ENCODE data around the gene FAM131C. TPM values are rescaled to one million over a fixed set of nuclear protein-coding genes. Genes with fewer than 3 reads are reported as not detected.
"Not testable (repeated sequence)": the region's sequence is repeated elsewhere in the genome, so short reads cannot be mapped to it uniquely, and the experiment has no call there.

FAM131C gene
- total RNA-seq, 1 experiment from 2014 or later, result 2.1 TPM

DNA sequence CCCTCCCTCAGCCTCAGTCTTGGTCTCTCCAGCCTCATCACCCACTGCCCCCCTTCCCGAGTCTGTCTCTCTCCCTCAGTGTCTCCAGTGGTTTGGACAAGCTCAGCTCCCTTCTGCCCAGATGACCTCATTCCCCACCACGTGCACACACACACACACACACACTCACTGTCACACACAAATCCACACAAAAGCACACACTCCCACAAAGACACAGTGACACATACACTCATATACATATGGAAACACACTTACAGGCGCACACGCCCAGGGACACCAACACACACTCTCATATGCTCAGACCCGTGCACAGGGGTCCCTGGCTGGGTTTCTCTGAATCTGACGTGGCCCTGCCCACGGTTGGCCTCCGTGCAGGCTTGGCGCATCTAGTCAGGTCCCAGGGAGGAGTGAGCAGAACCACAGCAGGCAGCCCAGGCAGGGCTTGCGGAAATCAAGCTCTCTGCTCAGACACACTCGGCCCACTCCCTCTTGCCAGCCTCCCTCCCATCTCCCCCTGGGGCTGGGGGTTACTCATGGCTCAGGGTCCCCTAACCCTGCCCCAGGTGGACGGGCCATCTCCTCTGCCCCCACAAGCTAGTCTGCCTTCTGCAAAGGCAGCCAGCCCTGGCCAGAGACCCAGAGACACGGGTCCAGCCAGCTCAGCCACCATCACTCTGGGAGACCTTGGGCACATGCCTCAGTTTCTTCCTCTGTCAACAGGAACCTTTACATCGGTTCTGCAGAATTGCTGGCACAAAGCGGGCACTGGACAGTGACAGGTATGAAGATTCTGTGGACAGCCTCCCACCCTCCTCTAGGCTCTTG is 38.5 kb upstream of the FAM131C start:
- Histone ChIP-seq H3K4me3 (no peak overlapping the region), H3K27me3 (no peaks in the 10 kb centered on the region), H3K36me3 (no peaks in the 10 kb centered on the region), H3K9me3 (peaks cover 7% of the 10 kb centered on the region)
- peak; percentile 43 for DNase-seq

DNA sequence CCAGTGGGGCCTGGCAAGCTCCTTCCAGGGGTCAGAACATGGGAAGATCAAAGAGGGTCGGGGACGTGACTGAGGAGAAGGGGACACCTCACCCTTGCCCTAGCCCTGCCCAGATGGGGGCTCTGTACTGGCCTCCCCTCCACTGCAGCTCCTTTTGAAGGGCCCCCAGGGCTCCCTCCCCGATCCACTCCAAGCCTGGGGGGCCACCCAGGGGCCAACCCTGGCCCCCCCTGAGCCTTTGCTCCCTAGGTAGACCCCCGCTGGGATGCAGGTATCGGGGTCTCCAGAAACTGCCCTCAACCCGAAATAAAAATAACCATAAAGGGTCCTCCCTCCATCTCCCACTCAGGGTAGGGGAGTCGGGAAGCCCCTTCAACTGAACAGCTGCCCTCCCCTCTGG is 37.4 kb upstream of the FAM131C start:
- no peak for DNase-seq
- H3K27me3 ChIP-seq, result no peaks in the 10 kb centered on the region
- H3K36me3 ChIP-seq, result no peaks in the 10 kb centered on the region
- peaks cover 7% of the 10 kb centered on the region for H3K9me3 ChIP-seq
- H3K4me3 ChIP-seq, result no peak overlapping the region

DNA sequence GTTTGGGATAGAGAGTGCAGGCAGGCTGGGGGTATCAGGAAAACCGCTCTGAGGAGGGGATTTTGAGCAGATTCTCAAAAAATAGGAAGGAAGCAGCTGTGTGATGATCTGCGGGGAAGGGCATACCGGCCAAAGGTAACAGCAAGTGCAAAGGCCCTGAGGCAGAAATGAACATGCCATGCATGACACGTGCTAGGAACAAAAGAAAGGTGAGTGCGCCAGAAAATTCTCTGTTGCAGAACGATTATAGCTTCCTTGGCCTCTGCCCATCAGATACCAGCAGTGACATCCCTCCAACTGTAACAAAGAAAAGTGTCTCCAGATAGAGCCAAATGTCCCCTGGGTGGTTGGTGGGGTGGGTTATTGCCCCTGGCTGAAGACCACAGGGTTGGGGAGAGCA is 37.0 kb upstream of the FAM131C start:
- H3K4me3 ChIP-seq, result no peak overlapping the region
- H3K27me3 ChIP-seq, result no peaks in the 10 kb centered on the region
- no peaks in the 10 kb centered on the region for H3K36me3 ChIP-seq
- no peak for DNase-seq
- H3K9me3 ChIP-seq, result peaks cover 7% of the 10 kb centered on the region

DNA sequence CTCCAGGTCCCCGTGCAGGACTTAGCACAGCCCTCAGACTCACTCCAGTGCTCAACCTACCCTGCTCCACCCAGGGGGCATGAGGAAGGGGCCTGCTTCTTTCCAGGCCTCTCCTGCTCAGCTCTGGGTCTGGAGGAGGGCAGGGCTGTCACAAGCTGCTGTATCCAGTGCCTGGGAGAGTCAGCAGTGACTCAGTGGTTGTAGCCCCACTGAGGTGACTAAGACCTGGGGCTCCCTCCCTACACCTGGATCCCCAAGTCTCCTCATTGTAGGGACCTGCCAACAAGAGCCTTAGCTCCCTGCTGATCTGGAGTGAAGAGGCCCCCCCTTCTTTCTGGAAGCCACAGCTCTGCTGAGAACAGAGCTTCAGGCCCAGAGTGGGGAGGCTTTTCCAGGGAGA is 36.1 kb upstream of the FAM131C start:
- Histone ChIP-seq H3K36me3 (no peaks in the 10 kb centered on the region), H3K9me3 (peaks cover 7% of the 10 kb centered on the region), H3K27me3 (no peaks in the 10 kb centered on the region), H3K4me3 (no peak overlapping the region)
- no peak for DNase-seq

DNA sequence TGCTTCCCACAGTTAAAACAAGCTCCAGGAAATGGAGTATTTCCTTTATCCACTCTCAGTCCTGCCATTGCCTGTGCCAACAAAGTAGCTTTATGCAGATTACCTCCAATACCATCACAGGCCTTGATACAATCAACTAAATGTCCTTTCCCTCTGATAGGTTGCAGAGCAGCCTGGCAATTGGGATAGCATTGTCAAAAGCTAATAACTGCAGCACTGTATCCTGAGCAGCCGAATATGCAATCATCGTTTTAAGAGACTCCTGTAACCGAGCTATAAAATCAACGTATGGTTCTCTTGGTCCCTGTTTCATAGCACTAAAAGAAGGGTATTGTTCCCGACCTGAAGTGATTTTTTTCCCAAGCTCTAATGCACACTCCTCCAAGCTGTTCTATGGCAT is 33.6 kb upstream of the FAM131C start:
- not testable (repeated sequence) for DNase-seq, H3K27me3 ChIP-seq, H3K36me3 ChIP-seq, H3K9me3 ChIP-seq, H3K4me3 ChIP-seq

DNA sequence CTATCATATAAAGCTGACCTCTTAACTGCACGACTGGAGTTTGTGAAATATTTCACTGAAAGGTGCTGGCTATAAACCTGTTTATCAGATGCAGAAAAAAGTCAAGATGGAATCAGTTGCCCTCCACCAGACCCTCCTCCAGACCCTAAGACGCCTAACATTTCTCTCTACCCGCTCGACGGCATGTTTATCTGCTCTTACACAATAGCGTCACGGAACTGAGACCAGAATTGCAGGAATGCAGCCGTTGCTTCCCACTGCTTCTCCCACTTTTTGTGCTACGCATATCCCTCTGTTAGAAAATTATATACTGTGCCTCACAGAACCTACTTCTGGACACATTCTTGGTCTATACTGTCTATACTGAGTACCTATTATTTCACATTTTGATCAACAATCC is 28.2 kb upstream of the FAM131C start:
- Histone ChIP-seq H3K27me3 (no peaks in the 10 kb centered on the region), H3K36me3 (no peaks in the 10 kb centered on the region), H3K4me3 (no peak overlapping the region), H3K9me3 (peaks cover 3% of the 10 kb centered on the region; the same call in 1 of the 2 replicates)
- no peak for DNase-seq

DNA sequence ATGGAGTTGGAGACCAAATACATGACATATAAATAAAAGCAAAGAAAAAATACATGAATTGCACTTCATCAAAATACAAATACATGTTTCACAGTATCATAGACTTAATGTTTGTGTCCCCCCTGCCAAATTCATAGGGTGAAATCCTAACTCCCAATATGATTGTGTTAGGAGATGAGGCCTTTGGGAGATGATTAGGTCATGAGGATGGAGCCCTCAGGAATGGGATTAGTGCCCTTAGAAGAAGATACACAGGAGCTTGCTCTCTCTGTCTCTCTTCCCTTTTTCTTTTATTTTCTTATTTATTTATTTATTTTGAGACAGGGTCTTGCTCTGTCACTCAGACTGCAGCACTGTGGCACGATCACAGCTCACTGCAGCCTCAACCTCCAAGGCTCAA is 26.0 kb upstream of the FAM131C start:
- no peak overlapping the region for H3K4me3 ChIP-seq
- no peaks in the 10 kb centered on the region for H3K27me3 ChIP-seq
- H3K36me3 ChIP-seq, result no peaks in the 10 kb centered on the region
- peaks cover 3% of the 10 kb centered on the region; the same call in 1 of the 2 replicates for H3K9me3 ChIP-seq
- no peak for DNase-seq

DNA sequence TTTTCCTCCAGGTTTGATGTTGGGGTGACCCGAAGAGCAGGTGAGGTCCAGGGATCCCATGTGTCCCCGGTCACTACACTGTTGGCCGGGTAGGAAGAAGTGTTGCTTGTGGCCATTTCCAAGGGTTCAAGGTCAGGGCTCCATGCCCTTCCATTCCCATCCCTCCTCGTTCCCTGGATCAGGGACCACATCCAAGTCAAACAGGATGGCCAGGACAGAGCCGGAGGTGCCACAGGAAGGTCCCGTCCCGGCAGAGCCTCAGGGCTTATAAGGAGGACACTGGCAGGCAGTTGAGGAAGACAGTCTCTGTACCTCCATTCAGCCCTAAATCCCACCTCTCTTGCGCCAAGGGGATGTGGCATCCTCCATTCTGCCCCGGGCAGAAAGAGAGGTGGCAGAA is 22.0 kb upstream of the FAM131C start:
- no peak overlapping the region for H3K4me3 ChIP-seq
- no peaks in the 10 kb centered on the region for H3K36me3 ChIP-seq
- no peak for DNase-seq
- no peaks in the 10 kb centered on the region for H3K9me3 ChIP-seq
- no peaks in the 10 kb centered on the region for H3K27me3 ChIP-seq

DNA sequence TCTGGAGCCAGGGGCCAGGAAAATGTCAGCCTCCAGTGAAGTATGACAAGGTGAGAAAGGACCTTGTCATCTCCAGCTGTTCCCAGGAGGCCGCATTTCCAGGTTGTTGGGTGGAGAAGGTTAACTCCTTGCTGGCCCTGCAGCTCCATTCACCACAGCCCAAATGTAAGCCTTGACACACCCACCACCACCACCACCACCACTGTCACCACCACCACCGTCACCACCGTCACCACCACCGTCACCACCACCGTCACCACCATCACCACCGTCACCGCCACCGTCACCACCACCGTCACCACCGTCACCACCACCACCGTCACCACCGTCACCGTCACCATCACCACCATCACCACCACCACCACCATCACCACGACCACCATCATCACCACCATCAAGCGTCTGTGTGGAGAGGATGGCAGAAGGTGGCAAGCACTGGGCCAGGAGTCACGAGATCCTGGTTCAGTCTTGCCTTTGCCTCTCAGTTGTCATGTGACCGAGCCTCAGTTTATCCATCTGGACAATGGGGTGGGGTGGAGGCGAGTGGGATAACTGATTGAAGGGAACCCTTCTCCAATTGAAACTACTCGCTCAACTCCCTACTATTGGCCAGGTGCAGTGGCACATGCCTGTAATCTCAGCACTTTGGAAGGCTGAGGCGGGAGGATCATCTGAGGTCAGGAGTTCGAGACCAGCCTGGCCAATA is 21.2 kb upstream of the FAM131C start:
- Histone ChIP-seq H3K27me3 (no peaks in the 10 kb centered on the region), H3K4me3 (no peak overlapping the region), H3K9me3 (no peaks in the 10 kb centered on the region), H3K36me3 (no peaks in the 10 kb centered on the region)
- DNase-seq, result no peak

DNA sequence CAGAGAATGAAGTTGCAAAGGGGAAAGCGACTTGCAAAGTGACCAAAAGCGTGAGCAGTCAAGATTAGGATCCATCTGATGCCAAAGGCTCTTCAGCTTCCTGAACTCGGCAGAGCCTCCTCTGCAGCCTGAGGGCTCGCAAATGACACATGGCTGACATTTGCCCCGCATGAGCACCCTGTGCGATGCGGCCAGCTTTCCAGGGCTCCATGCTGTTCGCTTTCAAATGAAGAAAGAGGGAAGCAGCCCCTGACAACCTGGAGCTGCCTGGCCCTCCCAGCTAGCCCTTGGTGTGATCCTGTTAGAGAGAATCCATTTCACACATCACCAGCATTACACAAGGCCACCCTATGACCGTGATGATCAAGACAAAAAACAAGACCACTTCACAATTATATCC is 20.2 kb upstream of the FAM131C start:
- no peak for DNase-seq
- no peaks in the 10 kb centered on the region for H3K9me3 ChIP-seq
- H3K4me3 ChIP-seq, result no peak overlapping the region
- H3K27me3 ChIP-seq, result no peaks in the 10 kb centered on the region
- H3K36me3 ChIP-seq, result no peaks in the 10 kb centered on the region

DNA sequence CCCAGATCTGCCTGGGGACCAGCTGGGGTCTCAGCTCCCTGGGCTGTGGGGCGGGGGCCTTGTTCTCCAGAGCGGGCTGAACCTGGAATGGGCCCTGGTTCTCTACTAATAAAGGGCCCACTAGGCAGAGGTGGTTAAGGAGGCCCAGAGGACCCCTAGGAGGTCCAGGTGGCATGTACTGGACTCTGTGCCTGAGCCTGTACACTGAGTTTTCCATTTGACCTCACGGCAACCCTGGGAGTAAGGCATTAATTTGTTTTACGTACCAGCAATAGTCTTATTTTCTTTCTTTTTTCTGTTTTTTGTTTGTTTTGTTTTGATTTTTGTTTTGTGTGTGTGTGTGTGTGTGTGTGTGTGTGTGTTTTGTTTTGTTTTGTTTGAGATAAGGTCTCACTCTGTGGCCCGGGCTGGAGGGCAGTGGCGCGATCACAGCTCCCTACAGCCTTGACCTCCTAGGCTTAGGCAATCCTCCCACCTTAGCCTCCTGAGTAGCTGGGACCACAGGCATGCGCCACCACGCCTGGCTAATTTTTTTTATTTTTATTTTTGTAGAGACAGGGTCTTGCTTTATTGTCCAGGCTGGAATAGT is 19.6 kb upstream of the FAM131C start:
- Histone ChIP-seq H3K36me3 (no peaks in the 10 kb centered on the region), H3K4me3 (no peak overlapping the region), H3K27me3 (no peaks in the 10 kb centered on the region), H3K9me3 (no peaks in the 10 kb centered on the region)
- no peak for DNase-seq

DNA sequence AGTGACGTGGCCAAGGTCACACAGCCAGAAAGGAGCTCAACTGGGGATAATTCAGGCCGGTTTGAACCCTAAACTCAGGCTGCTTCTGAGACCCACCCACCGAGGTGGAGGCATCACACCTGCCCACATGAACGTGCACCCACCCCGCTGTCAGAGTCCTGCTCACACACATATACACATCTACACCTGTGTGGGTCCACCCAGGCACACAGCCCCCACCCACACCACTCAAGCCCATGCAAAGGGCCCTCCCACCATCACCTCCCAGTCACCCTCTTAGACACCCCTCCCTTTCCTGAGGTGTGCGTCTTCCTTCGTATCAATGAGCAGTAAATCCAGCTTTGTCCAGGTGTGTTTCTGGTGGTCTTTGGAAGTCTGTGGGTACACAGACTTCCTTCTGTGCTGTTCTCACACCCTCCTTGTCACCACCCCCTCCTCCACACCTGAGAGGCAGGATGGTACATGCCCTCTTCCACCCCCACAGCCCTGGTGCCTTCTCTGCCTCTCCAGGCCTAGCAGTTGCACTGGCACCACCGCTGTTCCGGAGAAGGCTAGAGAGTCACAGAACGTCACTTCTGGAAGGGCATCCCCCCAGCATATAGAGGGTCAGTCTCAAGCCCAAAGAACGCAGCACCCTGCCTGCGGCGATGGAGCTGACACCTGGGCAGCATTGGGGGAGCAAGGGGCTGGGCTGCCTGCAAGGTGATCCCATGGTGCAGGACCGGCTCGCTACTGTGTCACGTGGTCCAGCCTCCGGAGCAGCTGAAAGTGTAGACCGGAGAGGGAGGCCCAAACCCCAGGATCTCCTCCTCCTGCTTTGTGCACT is 18.9 kb upstream of the FAM131C start:
- H3K4me3 ChIP-seq, result no peak overlapping the region
- no peaks in the 10 kb centered on the region for H3K27me3 ChIP-seq
- no peak for DNase-seq
- no peaks in the 10 kb centered on the region for H3K9me3 ChIP-seq
- H3K36me3 ChIP-seq, result no peaks in the 10 kb centered on the region

DNA sequence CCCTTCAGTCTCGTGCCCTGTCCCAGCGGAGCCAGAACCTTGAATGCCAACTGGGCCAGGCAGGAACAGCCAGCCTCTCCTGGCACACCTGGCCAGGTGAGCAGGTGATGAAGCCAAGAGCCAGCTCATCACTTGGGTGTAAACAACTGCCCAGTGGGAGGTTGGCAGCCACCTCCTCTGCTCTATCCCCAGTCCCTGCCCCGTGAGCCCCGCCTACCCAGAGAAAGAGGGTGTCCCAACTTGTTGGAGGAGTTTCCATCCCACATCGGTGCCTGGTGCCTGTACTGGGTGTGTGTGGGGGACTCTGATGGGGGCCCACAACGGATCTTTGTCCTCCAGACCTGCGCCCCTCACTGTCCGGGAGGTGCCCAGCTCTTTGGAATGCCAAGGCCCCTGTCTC is 17.8 kb upstream of the FAM131C start:
- no peaks in the 10 kb centered on the region for H3K9me3 ChIP-seq
- H3K27me3 ChIP-seq, result no peaks in the 10 kb centered on the region
- no peak for DNase-seq
- no peak overlapping the region for H3K4me3 ChIP-seq
- H3K36me3 ChIP-seq, result no peaks in the 10 kb centered on the region

DNA sequence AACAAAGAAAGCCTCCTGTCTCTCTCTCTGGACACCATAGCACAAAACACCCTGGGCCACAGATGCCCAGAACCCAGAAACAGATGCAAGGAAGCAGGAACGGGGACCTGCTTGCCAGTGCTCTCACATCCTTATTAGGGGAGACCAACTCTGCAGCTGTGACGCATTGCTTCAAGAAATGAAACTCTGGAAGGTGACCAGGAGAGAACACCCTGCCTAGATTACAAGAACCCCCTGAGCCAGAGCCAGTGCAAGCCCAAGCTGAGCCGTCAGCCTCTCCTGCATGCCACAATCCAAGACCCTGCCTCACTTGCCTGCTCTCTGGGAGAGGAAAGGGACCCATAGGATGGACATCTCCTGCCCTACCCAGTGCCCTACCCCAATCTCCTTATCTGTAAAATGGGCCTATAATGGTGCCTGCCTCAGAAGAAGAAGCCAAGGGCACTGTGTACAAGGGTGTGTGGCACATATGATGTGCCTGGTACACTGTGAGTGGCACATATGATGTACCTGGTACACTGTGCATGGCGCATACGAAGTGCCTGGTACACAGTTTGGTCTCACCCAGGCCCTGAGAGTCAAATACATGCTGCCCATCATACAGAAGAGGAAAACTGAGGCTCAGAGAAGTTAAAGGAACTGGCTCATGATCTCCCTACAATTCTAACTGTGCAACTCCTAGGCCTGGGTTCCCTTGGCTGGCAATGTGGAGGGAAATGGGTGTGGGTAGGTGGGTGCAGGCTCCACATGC is 16.8 kb upstream of the FAM131C start:
- H3K4me3 ChIP-seq, result no peak overlapping the region
- no peaks in the 10 kb centered on the region for H3K36me3 ChIP-seq
- H3K9me3 ChIP-seq, result no peaks in the 10 kb centered on the region
- no peaks in the 10 kb centered on the region for H3K27me3 ChIP-seq
- DNase-seq, result no peak

DNA sequence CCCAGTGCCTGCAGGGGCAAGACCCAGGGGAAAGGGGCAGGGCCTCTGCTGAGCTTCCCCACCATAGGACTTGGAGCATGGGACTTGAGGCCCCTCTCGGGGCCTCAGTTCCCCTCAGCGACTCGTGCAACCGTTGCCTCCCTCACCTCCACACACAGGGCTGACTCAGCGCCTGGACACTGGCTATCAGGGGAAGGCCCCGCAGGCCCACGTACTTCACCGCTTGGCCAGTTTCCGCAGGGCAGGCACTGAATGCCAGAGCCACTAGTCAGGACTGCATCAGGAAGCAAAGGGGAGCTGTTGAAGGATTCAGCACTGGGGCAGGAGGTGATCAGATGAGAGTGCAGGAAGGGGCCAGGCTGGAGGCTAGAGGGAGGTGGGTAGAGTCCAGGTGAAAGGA is 15.5 kb upstream of the FAM131C start:
- no peak overlapping the region for H3K4me3 ChIP-seq
- peak; percentile 37 for DNase-seq
- H3K9me3 ChIP-seq, result no peaks in the 10 kb centered on the region
- no peaks in the 10 kb centered on the region for H3K36me3 ChIP-seq
- no peaks in the 10 kb centered on the region for H3K27me3 ChIP-seq

DNA sequence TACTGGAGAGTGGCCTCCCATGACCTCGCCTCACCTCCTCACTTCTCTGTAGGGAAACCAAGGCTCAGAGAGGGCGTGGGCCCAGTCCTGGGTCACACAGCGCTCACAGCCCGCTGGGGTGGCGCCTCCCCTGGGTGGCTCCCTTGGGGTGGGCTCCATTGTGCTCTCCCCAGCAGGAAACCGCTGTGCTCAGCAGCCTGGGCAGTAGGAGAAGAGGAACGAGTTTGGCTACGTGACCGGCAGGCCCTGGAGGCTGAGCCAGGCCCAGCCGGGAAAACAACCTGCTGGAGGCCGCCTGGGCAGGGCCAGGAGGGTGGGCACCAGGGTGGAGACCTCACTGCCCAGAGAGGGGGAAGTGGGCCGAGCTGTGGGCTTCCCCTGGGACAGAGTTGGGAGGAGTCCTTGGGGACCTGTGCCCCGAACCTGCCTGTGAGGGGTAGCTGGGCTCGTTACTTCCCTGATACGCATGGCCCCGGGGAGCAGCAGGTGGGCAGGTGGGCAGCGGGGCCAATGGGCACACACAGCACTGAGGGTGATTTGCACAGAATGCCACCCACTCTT is 15.0 kb upstream of the FAM131C start:
- DNase-seq, result no peak
- Histone ChIP-seq H3K27me3 (no peaks in the 10 kb centered on the region), H3K9me3 (no peaks in the 10 kb centered on the region), H3K36me3 (no peaks in the 10 kb centered on the region), H3K4me3 (no peak overlapping the region)

Measured in MG63 (cell line).